Measurements from ENCODE around the gene GABRD.
"Not testable (repeated sequence)": the region's sequence is repeated elsewhere in the genome, so short reads cannot be mapped to it uniquely, and the experiment has no call there.

GABRD gene

DNA sequence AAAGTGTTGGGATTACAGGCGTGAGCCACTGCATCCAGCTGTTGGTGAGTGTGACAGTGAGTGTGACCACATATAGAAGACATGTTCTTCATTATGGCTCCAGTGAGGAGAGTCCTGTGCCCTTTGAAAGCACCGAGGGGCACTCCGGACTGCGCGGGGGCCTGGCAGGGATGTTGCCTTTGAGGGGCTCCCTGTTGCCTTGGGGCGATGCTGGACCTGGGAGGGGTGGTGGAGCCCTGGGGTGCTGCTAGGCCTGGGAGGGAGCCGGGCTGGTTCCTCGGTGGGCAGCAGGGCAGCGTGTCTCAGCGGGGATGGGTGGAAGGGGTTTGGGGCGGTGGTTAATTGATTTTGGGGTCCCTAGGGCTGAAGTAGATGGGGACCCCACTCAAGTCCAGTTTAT, 41.0 kb upstream of the GABRD start:
- no peaks in the 10 kb centered on the region for H3K4me1 ChIP-seq (ENCODE audit: insufficient read depth, low read length)
- H3K9me3 ChIP-seq (ENCODE audit: insufficient read depth, low read depth, low read length) = no peaks in the 10 kb centered on the region
- H3K9ac ChIP-seq (ENCODE audit: low read depth, low read length) = no peak overlapping the region
- WGBS = 75% methylated on average over 11 of the region's 11 CpGs
- H3K27ac ChIP-seq (ENCODE audit: low read depth, low read length) = no peak overlapping the region
- H3K27me3 ChIP-seq (ENCODE audit: insufficient read depth, low read length) = no peaks in the 10 kb centered on the region
- no peaks in the 10 kb centered on the region for H3K36me3 ChIP-seq (ENCODE audit: insufficient read depth, low read length)
- H3K4me3 ChIP-seq (ENCODE audit: low read length) = no peak overlapping the region

DNA sequence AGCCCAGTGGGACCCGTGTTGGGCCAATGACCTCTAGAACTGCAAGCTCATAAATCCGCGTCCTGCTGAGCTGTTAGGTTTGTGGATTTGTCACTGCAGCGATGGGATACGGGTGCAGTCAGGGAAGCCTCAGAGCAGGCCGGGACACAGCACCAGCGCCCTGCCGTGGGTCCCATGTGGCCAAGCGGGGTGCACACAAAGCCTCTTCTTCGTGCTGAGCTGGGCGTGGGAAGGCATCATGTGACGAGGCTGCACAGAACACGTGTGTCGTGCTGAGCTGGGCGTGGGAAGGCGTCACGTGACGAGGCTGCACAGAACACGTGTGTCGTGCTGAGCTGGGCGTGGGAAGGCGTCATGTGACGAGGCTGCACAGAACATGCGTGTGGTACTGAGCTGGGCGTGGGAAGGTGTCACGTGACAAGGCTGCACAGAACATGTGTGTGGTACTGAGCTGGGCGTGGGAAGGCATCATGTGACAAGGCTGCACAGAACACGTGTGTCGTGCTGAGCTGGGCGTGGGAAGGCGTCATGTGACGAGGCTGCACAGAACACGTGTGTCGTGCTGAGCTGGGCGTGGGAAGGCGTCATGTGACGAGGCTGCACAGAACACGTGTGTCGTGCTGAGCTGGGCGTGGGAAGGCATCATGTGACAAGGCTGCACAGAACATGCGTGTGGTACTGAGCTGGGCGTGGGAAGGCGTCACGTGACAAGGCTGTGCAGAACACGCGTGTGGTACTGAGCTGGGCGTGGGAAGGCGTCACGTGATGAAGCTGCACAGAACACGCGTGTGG, 40.3 kb upstream of the GABRD start:
- 95% methylated on average over 46 of the region's 51 CpGs for WGBS
- H3K4me1 ChIP-seq (ENCODE audit: insufficient read depth, low read length); H3K27ac ChIP-seq (ENCODE audit: low read depth, low read length); H3K9me3 ChIP-seq (ENCODE audit: insufficient read depth, low read depth, low read length); H3K9ac ChIP-seq (ENCODE audit: low read depth, low read length); H3K4me3 ChIP-seq (ENCODE audit: low read length); H3K36me3 ChIP-seq (ENCODE audit: insufficient read depth, low read length); H3K27me3 ChIP-seq (ENCODE audit: insufficient read depth, low read length): not testable (repeated sequence)

DNA sequence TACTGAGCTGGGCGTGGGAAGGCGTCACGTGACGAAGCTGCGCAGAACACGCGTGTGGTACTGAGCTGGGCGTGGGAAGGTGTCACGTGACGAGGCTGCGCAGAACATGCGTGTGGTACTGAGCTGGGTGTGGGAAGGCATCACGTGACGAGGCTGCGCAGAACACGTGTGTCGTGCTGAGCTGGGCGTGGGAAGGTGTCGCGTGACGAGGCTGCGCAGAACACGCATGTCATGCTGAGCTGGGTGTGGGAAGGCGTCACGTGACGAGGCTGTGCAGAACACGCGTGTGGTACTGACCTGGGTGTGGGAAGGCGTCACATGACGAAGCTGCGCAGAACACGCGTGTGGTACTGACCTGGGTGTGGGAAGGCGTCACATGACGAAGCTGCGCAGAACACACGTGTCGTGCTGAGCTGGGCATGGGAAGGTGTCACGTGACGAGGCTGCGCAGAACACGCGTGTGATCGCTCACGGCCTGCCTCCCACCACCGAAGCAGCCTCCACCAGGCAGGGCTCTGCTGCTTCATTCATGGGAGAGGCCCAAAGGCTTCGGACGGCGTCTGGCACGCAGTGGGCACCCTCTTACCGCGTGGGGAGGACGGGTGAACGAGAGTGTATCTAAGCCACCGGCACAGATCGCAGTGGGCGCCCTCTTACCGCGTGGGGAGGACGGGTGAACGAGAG, 39.5 kb upstream of the GABRD start:
- Histone ChIP-seq H3K9ac (ENCODE audit: low read depth, low read length) (no peak overlapping the region), H3K36me3 (ENCODE audit: insufficient read depth, low read length) (no peaks in the 10 kb centered on the region), H3K4me1 (ENCODE audit: insufficient read depth, low read length) (no peaks in the 10 kb centered on the region), H3K27ac (ENCODE audit: low read depth, low read length) (no peak overlapping the region), H3K27me3 (ENCODE audit: insufficient read depth, low read length) (no peaks in the 10 kb centered on the region), H3K4me3 (ENCODE audit: low read length) (no peak overlapping the region), H3K9me3 (ENCODE audit: insufficient read depth, low read depth, low read length) (no peaks in the 10 kb centered on the region)
- WGBS = 95% methylated on average over 56 of the region's 61 CpGs

DNA sequence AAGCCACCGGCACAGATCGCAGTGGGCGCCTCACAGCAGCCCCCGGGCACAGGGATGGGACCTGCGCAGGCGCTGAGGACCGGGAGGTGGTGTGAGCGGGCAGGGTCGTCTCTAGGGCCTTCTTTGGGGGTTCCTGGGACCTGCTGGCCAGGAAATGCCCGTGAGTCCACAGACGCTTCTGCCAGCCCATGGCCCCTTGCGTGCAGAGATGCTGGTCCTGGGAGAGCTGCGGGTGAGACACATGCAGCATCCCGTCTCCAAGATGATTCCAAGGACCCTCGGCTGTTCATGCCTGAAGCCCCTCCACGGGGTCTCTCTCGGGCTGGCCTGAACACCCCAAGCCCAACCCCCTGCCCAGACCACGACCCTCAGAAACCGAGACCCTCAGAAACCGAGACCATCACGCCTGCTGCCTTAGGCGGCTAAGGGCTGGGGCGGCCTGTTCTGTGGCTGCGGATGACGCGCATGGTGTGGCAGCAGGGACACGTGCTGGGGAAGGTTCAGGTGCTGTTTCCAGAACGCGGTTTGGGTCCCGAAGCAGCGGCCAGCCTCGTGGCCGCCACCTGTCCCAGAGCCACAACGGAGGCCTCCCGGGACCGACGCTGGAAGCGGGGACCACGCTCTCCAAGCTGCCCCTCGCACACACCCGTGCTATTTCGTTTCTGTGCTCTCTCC, 38.5 kb upstream of the GABRD start:
- Histone ChIP-seq H3K27me3 (ENCODE audit: insufficient read depth, low read length) (no peaks in the 10 kb centered on the region), H3K4me3 (ENCODE audit: low read length) (no peak overlapping the region), H3K36me3 (ENCODE audit: insufficient read depth, low read length) (no peaks in the 10 kb centered on the region), H3K4me1 (ENCODE audit: insufficient read depth, low read length) (no peaks in the 10 kb centered on the region), H3K27ac (ENCODE audit: low read depth, low read length) (no peak overlapping the region), H3K9me3 (ENCODE audit: insufficient read depth, low read depth, low read length) (no peaks in the 10 kb centered on the region), H3K9ac (ENCODE audit: low read depth, low read length) (no peak overlapping the region)
- WGBS = 94% methylated on average over 42 of the region's 42 CpGs

DNA sequence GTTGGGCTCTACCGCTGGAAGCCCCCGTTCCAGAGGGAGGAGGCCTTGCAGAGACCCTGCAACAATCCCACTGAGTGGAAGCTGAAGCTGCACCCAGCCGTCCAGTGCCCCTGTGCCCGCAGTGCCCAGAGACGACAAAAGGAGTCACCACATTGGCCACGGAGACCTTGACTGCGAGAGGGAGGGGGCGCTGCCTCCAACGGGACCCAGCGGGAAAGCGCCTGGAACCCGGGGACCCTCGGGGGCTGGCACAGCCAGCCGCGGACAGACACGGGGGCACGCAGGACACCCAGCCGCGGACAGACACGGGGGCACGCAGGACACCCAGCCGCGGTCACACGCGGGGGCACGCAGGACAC, 38.0 kb upstream of the GABRD start:
- Histone ChIP-seq H3K36me3 (ENCODE audit: insufficient read depth, low read length) (no peaks in the 10 kb centered on the region), H3K27ac (ENCODE audit: low read depth, low read length) (no peak overlapping the region), H3K9ac (ENCODE audit: low read depth, low read length) (no peak overlapping the region), H3K9me3 (ENCODE audit: insufficient read depth, low read depth, low read length) (no peaks in the 10 kb centered on the region), H3K4me3 (ENCODE audit: low read length) (no peak overlapping the region), H3K27me3 (ENCODE audit: insufficient read depth, low read length) (no peaks in the 10 kb centered on the region), H3K4me1 (ENCODE audit: insufficient read depth, low read length) (no peaks in the 10 kb centered on the region)
- 93% methylated on average over 26 of the region's 26 CpGs for WGBS

DNA sequence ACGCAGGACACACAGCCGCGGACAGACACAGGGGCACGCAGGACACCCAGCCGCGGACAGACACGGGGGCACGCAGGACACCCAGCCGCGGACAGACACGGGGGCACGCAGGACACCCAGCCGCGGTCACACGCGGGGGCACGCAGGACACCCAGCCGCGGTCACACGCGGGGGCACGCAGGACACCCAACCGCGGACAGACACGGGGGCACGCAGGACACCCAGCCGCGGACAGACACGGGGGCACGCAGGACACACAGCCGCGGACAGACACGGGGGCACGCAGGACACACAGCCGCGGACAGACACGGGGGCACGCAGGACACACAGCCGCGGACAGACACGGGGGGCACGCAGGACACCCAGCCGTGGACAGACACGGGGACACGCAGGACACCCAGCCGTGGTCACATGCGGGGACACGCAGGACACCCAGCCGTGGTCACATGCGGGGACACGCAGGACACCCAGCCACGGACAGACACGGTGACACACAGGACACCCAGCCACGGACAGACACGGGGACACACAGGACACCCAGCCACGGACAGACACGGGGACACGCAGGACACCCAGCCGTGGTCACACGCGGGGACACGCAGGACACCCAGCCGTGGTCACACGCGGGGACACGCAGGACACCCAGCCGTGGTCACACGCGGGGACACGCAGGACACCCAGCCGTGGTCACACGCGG, 37.4 kb upstream of the GABRD start:
- 90% methylated on average over 68 of the region's 73 CpGs for WGBS
- H3K9me3 ChIP-seq (ENCODE audit: insufficient read depth, low read depth, low read length); H3K4me1 ChIP-seq (ENCODE audit: insufficient read depth, low read length); H3K9ac ChIP-seq (ENCODE audit: low read depth, low read length); H3K27me3 ChIP-seq (ENCODE audit: insufficient read depth, low read length); H3K36me3 ChIP-seq (ENCODE audit: insufficient read depth, low read length); H3K27ac ChIP-seq (ENCODE audit: low read depth, low read length); H3K4me3 ChIP-seq (ENCODE audit: low read length): not testable (repeated sequence)

DNA sequence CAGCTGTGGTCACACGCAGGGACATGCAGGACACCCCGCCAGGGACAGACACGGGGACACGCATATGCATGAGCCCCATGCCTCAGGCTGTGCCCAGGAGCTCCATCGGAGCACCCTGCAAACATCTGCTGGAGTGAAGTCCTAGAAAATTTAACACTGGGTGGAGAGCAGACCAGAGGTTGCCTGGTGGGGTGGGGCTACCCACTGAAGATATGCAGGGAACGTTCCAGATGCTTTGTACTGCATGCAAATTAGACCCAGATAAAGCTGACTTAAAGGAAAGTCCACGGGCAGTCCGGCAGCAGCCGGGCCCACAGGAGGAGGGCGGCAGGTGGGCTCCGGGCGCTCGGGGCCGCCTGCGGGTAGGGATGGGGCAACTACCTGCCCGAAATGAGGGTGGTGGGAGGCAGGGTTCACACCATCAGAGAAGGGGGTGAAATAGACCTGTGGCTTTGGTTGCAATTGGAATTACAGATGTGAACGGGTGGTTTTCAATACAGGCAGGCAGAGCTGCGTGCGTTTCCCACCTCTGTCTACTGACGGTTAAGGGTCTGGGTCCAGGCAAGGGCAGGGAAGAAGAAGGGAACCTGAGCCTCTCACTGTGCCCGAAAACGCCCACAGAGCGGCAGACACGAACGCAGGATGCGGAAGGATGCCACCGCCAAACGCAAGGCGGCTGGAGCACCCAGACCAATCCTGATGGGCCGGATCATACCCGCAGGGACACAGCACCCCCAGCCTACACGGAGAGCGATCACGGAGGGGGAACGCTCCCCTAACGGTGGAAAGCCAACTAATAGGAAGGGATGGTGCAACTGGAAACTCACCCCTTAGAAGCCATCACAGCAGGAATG, 36.5 kb upstream of the GABRD start:
- no peaks in the 10 kb centered on the region for H3K9me3 ChIP-seq (ENCODE audit: insufficient read depth, low read depth, low read length)

DNA sequence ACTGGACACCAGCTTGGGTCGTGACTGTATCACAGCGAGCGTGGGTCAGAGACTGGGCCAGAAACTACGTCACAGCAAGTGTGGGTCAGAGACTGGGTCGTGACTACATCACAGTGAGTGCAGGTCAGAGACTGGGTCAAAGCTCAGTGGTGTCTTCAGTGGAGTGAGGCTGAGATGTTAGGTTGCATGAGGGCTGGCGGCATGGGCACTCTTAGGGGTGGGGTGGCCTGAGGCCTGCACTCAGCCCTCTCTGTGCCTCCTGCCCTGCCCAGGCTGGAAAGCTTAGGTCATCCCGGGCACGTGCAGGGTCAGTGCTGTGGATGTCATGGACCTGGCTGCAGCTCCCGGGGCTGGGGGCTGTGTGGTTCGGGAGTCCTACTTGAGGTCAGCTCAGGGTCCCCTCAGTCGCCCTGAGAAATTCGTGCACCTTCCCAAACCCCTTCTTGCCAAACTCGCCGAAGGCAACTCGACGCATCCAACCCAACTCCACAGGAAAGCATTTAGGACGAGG, 34.5 kb upstream of the GABRD start:
- H3K27me3 ChIP-seq (ENCODE audit: insufficient read depth, low read length) = no peaks in the 10 kb centered on the region
- no peak overlapping the region for H3K9ac ChIP-seq (ENCODE audit: low read depth, low read length)
- H3K36me3 ChIP-seq (ENCODE audit: insufficient read depth, low read length) = no peaks in the 10 kb centered on the region
- no peaks in the 10 kb centered on the region for H3K4me1 ChIP-seq (ENCODE audit: insufficient read depth, low read length)
- H3K4me3 ChIP-seq (ENCODE audit: low read length) = no peak overlapping the region
- 85% methylated on average over 17 of the region's 17 CpGs for whole genome bisulfite sequencing
- H3K9me3 ChIP-seq (ENCODE audit: insufficient read depth, low read depth, low read length) = no peaks in the 10 kb centered on the region
- no peak overlapping the region for H3K27ac ChIP-seq (ENCODE audit: low read depth, low read length)

More for the DNA sequence above, 36.5 kb upstream of the GABRD start:
- Histone ChIP-seq H3K4me1 (ENCODE audit: insufficient read depth, low read length) (no peaks in the 10 kb centered on the region), H3K27ac (ENCODE audit: low read depth, low read length) (no peak overlapping the region), H3K36me3 (ENCODE audit: insufficient read depth, low read length) (no peaks in the 10 kb centered on the region), H3K9ac (ENCODE audit: low read depth, low read length) (no peak overlapping the region), H3K4me3 (ENCODE audit: low read length) (no peak overlapping the region), H3K27me3 (ENCODE audit: insufficient read depth, low read length) (no peaks in the 10 kb centered on the region)
- WGBS = 94% methylated on average over 36 of the region's 36 CpGs

DNA sequence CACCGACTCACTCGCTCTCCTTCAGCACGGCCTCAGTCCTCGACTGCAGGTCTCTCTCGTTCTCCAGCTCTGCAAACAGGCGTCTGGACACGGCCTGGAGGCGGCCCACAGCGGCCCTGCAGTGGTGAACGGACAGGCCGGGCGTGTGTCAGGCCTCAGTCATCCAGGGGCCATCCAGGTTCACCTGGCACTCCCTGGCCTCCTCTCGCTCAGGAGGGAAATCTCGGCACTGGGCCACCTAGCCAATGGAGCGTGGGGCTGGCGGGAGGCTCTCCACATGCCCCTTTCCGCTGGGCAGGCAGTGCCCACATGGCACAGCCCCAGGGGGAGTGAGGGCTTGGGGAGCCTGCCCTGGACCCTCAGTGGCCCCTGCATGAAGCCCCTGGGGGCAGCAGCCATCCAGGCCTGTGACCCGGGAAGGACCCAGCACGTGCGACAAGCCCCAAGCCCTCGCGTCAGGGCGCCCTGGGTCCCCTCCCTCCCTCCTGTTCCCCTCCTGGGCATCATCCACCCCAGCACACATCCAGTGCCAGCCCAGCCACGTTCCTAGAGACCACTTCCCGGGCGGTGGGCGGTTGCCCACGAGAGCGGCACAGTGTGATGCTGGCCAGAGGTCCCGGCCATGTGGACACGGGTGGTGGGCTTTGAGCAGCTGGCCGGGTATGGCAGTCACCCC, 33.6 kb upstream of the GABRD start:
- H3K4me1 ChIP-seq (ENCODE audit: insufficient read depth, low read length) = no peaks in the 10 kb centered on the region
- H3K9ac ChIP-seq (ENCODE audit: low read depth, low read length) = no peak overlapping the region
- H3K27ac ChIP-seq (ENCODE audit: low read depth, low read length) = no peak overlapping the region
- no peaks in the 10 kb centered on the region for H3K36me3 ChIP-seq (ENCODE audit: insufficient read depth, low read length)
- no peak overlapping the region for H3K4me3 ChIP-seq (ENCODE audit: low read length)
- H3K9me3 ChIP-seq (ENCODE audit: insufficient read depth, low read depth, low read length) = no peaks in the 10 kb centered on the region
- no peaks in the 10 kb centered on the region for H3K27me3 ChIP-seq (ENCODE audit: insufficient read depth, low read length)
- WGBS = 92% methylated on average over 32 of the region's 32 CpGs

DNA sequence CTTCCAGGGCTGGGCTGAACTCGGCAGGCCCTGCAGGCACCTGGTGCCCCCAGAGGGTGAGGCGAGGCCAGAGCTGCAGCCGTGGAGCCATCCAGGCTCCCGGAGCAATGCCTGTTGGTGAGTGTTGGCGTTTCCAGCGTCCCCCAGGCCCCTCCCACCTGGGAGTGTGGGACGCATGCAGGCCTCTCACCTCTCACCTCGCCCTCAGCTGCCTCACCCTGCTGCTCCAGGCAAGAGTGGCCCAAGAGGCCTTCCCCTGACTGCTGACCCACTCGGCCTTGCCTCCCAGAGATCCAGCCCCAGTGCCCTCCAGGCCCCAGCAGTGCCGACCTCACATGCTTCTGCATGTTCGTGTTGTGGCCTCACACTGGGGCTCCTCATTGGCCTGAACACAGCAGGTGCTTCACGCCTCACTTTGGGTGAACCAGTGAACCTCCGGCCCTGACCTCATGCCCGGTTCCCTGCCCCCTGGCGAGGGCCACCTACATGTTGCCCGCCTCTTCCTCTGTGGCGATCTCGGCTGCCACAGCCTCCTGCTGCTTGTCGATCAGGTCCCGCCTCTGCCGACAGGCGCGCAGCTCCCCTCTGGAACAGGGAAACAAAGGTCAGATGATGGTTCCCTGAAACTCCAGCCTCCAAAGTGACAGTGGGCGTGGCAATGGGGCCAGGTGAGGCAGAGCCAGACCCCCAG, 32.5 kb upstream of the GABRD start:
- Histone ChIP-seq H3K27ac (ENCODE audit: low read depth, low read length) (no peak overlapping the region), H3K9me3 (ENCODE audit: insufficient read depth, low read depth, low read length) (no peaks in the 10 kb centered on the region), H3K27me3 (ENCODE audit: insufficient read depth, low read length) (no peaks in the 10 kb centered on the region), H3K4me3 (ENCODE audit: low read length) (no peak overlapping the region), H3K36me3 (ENCODE audit: insufficient read depth, low read length) (no peaks in the 10 kb centered on the region), H3K4me1 (ENCODE audit: insufficient read depth, low read length) (no peaks in the 10 kb centered on the region), H3K9ac (ENCODE audit: low read depth, low read length) (no peak overlapping the region)
- WGBS = 80% methylated on average over 24 of the region's 24 CpGs
